NCI-H2029 treated with DMSO at 0.1 percent for 48 hours (cell line): ENCODE measurements around the gene BACE1-AS.

ENCODE experiments used
- DNase-seq: peaks from one replicate; lab custom pipeline; 2025; lab: John Stamatoyannopoulos, UW

Gene BACE1-AS

GRCh38 chr11:117292616-117293015, 1.5 kb downstream of the BACE1-AS start:
- no peak for DNase-seq

- no peak for DNase-seq
Measured at GRCh38 chr11:117295438-117296137, 4.4 kb downstream of the BACE1-AS start.

DNA sequence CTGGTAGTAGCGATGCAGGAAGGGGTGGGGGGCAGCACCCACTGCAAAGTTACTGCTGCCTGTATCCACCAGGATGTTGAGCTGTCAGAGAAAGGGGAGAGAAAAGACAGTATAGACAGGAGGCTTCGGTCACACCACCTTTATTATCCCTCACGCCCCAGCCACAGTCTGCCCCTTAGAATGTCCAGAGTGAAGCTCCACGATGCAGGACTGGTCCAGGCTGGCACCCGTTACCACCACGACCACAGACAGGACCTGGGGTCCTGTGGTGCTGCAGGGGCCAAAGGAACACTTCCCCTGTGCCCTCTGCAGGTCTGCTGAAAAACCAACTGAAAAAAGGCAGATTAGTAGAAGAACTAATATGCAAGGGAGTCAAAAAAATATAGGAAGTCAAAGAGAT, 5.7 kb downstream of the BACE1-AS start:
- no peak for DNase-seq

DNA sequence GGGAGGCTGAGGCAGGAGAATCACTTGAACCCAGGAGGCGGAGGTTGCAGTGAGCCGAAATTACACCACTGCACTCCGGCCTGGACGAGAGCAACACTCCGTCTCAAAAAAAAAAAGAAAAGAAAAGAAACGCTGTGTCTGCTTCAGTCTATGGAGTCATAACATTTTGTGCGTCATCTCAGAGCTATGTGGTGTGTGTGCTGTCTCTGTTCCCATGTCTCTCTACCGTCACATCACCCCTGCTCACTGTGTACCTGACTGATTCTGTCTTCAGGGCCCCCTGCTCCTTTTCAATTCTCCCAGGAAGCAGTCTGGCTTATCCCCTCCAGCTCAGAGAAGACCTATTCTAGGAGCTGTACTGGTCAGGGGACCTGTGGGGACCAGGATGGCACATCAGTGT, 7.0 kb downstream of the BACE1-AS start:
- no peak for DNase-seq

- DNase-seq = no peak
Measured at GRCh38 chr11:117299351-117300282, 8.5 kb downstream of the BACE1-AS start.

DNA sequence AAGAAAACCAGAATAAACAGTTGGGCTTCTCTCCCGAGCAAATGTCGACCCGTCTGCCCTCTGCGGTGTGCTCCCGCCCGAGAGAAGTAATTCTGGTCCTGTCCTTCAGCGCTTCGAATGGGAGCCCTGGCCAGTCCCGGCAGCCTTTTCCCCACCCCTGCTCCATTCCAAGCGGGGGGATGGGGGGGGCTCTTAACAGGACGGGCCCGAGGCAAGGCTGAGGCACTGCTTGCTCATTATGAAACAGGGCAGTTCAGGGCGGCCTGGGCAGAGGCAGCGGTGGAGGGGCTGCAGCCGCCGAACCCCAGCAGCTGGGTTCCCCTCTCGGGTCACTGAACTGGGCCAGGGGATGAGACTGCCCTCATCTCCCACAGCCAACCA, 9.1 kb downstream of the BACE1-AS start:
- no peak for DNase-seq

DNA sequence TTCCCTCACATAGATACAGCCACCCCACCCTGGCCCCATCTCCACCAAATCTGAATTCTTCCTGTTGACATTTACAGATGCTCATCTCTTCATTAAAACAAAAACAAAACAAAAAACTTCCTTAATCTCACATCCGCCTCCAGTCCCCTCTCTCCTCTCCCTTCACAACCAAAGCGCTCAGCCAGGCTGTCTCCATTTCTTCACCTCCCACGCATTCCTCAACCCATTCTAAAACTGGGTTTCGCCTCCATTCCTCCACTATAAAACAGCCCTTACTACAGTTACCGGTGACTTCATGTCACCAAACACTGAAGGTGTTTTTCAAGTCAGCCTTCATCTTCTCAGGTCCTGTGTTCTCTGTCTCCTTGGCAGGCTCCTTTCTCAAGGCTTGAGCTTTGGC, 9.6 kb downstream of the BACE1-AS start:
- no peak for DNase-seq

- no peak for DNase-seq
Measured at GRCh38 chr11:117302228-117302627, 11.1 kb downstream of the BACE1-AS start.

- DNase-seq = no peak
Measured at GRCh38 chr11:117303101-117303500, 12.0 kb downstream of the BACE1-AS start.

GRCh38 chr11:117303646-117304315, 12.6 kb downstream of the BACE1-AS start:
- no peak for DNase-seq

GRCh38 chr11:117305145-117305544, 14.0 kb downstream of the BACE1-AS start:
- no peak for DNase-seq

DNA sequence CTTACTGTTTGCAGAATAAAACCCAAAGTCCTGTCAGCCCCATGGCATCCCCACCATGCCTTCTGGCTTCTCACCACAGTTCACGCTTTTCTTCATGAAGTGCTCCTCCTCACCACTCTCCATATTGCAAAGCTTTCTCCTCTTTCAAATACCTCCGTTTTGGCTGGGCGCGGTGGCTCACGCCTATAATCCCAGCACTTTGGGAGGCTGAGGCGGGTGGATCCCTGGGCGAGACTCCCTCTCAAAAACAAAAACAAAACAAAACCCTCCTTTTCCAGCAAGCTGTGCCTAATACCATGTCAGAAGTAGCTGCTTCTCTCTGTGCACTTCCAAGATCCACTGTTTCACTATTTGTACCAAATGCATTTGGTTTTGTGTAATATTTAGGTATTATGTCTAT, 18.2 kb downstream of the BACE1-AS start:
- DNase-seq = no peak

DNA sequence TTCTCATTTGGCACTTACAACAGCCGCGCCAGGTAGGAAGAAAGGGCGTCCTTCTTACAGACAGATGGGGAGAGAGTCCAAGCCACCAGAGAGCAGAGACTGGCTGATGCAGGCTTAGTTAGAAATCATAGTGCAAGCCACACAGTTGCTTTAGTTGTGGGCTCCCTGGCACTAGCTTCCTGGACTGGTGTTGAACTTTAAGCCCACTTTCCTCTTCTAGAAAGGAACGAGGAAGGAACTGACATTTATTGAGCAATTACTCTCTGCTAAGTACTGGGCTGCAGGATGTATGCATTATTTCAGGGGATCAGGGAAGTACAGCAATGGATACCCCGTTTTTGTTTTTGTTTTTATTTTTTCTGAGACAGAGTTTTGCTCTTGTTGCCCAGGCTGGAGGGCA, 21.9 kb downstream of the BACE1-AS start:
- DNase-seq = no peak

DNA sequence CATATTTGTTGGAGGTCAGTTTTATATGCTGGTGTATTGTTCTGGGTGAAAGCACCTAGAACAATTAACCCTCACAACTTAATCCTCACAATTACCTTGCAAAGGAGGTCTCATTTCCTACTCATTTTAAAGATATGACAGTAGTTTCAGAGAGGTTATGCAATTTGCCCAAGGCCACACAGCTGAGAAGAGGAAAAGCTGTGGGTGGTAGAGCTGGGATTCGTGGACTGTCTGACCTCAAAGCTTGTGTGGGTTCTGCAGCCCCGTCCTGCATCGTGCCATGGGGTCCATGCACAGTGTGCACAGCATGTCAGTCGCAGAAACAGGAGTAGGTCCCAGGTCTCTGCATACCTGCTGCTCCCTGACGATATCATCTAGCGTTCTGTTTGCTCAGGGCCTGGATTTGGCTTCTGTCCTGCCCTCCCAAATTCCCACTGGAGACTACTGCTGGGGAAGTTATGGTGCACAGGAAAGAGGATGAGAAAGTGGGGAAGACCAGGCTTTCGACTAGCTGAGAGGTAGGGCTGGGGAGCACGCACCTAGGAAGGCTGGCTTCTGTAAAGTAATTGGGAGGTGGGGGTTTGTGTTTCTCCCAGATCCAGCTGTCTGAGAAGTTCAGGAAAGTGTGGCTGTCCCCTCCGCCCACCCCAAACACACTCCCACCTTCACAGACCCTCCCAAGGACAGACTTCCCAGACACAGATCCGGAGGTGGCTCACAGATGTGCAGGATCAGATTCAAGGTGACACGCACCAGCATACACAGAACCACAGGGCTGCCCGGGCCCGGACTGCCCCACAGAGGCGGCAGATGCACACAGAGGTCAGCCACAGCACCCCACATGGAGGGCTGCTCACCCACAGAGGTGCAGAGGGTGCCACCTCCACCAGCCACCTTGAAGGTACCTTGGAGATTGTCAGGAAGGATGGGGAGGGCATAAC, 23.0 kb downstream of the BACE1-AS start:
- DNase-seq = no peak

DNA sequence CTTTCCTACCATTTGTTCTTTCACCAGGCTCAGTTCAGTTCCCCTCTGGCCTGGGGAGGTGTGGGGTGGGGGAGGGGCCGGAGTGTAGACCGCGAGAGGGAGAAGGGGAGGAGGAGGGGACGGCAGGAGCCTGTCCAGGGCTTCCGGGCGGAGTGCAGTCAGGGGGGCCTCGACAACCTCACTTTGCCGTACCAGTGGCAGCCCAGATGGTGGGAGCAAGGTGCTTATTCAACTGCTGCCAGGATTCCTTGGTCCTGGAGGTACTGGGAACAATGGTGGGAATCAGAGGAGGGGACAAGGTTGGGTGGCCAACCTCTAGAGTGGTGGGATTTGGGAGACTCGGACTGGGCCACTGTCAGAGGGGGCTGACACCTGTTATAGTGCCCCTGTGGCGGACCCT, 23.7 kb downstream of the BACE1-AS start:
- DNase-seq = no peak

DNA sequence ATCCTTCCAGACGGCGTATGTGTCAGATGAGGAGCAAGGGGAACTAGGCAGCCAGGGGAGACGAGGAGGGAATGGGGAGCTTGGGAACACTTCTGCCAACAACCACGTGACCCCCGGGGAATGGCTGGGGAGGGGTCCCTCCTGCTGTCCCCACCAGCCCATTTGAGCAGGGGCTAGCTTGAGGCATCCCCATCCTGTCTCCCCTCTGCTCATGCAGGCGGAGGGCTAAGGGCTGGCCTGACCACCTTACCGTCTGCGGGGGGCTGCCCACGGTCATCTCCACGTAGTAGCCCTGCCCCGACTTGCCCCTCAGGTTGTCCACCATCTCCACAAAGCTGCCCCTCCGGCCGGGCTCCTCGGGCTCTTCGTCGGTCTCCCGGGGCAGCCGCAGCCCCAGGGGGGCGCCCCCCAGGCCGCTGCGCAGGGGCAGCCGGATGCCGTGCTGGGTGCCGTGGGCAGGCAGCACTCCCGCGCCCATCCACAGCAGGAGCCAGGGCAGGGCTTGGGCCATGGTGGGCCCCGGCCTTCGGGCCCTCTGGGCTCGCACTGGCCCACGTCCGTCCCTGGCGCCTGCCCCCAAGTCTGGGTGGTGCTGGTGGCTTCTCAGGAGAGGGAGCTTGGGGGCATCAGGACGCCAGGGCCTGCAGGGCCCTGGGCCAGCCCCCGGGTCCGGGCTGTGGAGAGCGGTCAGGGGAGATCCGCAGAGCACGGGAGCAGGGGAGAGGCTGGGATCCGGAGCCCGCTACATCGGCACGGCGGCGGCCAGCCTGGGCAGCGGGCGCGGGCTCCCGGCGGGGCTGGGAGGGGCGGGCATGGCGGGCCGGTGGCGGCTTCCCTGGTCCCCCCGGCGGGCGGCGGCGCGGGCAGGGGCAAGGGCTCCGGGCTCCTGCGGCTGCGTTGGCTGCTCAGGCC, 24.4 kb downstream of the BACE1-AS start:
- no peak for DNase-seq

GRCh38 chr11:117316197-117316961, 25.2 kb downstream of the BACE1-AS start, which contains the start of gene BACE1:
Gene BACE1, minus strand, starts transcription at chr11:117316256. Its CDS starts 461 bp downstream, at chr11:117315795.
- DNase-seq = peak; percentile 32

DNA sequence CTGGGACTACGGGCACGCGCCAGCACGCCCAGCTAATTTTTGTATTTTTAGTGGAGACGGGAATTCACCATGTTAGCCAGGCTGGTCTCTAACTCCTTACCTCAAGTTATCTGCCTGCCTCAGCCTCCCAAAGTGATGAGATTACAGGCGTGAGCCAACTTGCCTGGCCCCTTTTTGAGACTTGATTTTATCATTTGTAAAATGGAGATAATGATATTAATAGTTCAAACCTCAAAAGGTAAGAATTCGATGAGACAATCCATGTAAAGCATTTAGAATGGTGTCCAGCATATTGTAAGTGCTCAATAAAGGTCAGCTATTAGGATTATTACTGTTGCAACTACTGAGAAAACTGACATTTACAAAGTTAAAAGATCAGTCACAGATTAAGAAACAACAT, 27.6 kb downstream of the BACE1-AS start:
- DNase-seq = no peak

DNA sequence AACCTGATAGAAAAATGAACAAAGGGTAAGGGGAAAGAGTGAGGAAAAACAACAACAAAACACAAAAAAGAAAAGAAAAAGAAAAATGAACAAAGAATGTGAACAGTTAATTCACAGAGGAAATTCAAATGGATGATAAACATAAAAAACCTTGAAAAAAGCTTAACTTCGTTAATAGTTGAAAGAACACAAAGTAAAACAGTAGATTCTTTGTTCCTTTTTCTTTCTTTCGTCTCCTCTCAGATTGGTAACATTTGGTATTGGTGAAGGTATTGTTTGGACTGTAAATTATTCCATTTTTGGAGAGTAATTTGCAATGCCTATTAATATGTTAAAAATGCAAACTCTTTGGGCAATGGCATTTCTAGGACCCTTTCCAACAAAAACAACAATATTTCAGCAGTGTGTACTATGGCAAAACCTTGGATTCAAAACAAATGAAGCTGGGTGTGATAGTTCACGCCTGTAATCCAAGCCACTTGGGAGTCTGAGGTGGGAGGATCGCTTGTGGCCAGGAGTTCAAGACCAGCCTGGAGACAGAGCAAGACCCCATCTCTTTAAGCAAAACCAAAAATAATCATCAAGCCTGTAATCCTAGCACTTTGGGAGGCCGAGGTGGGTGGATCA, 28.2 kb downstream of the BACE1-AS start:
- DNase-seq = no peak
